CMK (cell line): ENCODE results near the gene C2CD3.

ENCODE experiments used
- DNase-seq: peaks from one replicate; pipeline ENCODE4 v3.0.0-alpha.2; 2010; ENCODE audit warnings: low read depth

Gene C2CD3

GRCh38 chr11:73981051-73981805, 189.6 kb downstream of the C2CD3 start:
- DNase-seq, result no peak

- no peak for DNase-seq
These were observed 190.5 kb downstream of the C2CD3 start for GRCh38 chr11:73980001-73980961.

GRCh38 chr11:73978576-73979086, 192.2 kb downstream of the C2CD3 start:
- no peak for DNase-seq

- DNase-seq, result no peak
These were observed 192.8 kb downstream of the C2CD3 start for GRCh38 chr11:73977856-73978519.

GRCh38 chr11:73976451-73977151, 194.2 kb downstream of the C2CD3 start:
- no peak for DNase-seq

GRCh38 chr11:73975479-73975757, 195.4 kb downstream of the C2CD3 start:
- DNase-seq, result no peak

GRCh38 chr11:73974604-73975478, 196.0 kb downstream of the C2CD3 start:
- DNase-seq, result no peak

GRCh38 chr11:73972620-73973449, 198.0 kb downstream of the C2CD3 start:
- DNase-seq, result no peak

GRCh38 chr11:73972187-73972586, 198.6 kb downstream of the C2CD3 start:
- DNase-seq, result no peak

GRCh38 chr11:73971175-73971719, 199.6 kb downstream of the C2CD3 start:
- no peak for DNase-seq

GRCh38 chr11:73969991-73970800, 200.6 kb downstream of the C2CD3 start:
- DNase-seq, result no peak

- no peak for DNase-seq
These were observed 201.7 kb downstream of the C2CD3 start for GRCh38 chr11:73969091-73969490.

- no peak for DNase-seq
These were observed 202.3 kb downstream of the C2CD3 start for GRCh38 chr11:73968356-73968966.

GRCh38 chr11:73965764-73966121, 205.1 kb downstream of the C2CD3 start:
- DNase-seq, result no peak

- no peak for DNase-seq
These were observed 205.6 kb downstream of the C2CD3 start for GRCh38 chr11:73965076-73965763.

GRCh38 chr11:73963861-73964260, 206.9 kb downstream of the C2CD3 start:
- DNase-seq, result no peak
